NCI-H2107 treated with DMSO at 0.1 percent for 48 hours (cell line): ENCODE measurements around the gene ECEL1.

Experiments
- DNase-seq: peaks from one replicate; lab custom pipeline; 2025; ENCODE audit not compliant: unreplicated experiment; lab: John Stamatoyannopoulos, UW

The ECEL1 gene

GRCh38 chr2:232431705-232432590 lies 55.7 kb downstream of the ECEL1 start:
- no peak for DNase-seq
